K562 (cell line): ENCODE data around the gene ANKRD34A. TPM values are rescaled to one million over a fixed set of nuclear protein-coding genes. Genes with fewer than 3 reads are reported as not detected.
A peak's percentile ranks its signal among the peaks of the same experiment; 100 is the strongest.

Experiments used
- BDP1 ChIP-seq: IDR thresholded peaks from 3 replicates; pipeline ENCODE4 v1.6.1; 2011; ENCODE audit not compliant: insufficient read length, insufficient read depth
- CHD4 ChIP-seq: fragments of 200-600 bp; sonication (generic); IDR thresholded peaks from 3 replicates; pipeline ENCODE4 v1.6.1; 2012; ENCODE audit warnings: low read depth, mild to moderate bottlenecking, mixed read lengths, low read length, inconsistent platforms; ENCODE audit not compliant: insufficient read depth, insufficient replicate concordance, poor library complexity, severe bottlenecking
- HNRNPLL ChIP-seq: fragments of 200-400 bp; formaldehyde crosslinking; IDR thresholded peaks from 2 replicates; pipeline ENCODE4 v1.6.1; 2017; ENCODE audit warnings: low read length, low read depth, mild to moderate bottlenecking; ENCODE audit not compliant: poor library complexity, severe bottlenecking
- IRF2 ChIP-seq: sonication (generic); formaldehyde crosslinking; IDR thresholded peaks from 2 replicates; pipeline ENCODE4 v1.8.1; 2022; ENCODE audit warnings: mild to moderate bottlenecking, missing genetic modification reagents
- NCOA2 ChIP-seq, 2 experiments: fragments of 450-650 bp; IDR thresholded peaks; 2 replicates each; pipeline ENCODE4 v1.6.1; 2018; ENCODE audit warnings: mild to moderate bottlenecking in 2 of 2, moderate library complexity in 1 of 2; ENCODE audit not compliant: partially characterized antibody in 2 of 2
- POLR3A ChIP-seq: IDR thresholded peaks from 2 replicates; pipeline ENCODE4 v1.6.1; 2011; ENCODE audit warnings: borderline replicate concordance, mild to moderate bottlenecking, moderate library complexity; ENCODE audit not compliant: insufficient read length, insufficient read depth; ENCODE audit errors: extremely low read depth
- SRSF3 ChIP-seq: fragments of 200-400 bp; formaldehyde crosslinking; IDR thresholded peaks from 2 replicates; pipeline ENCODE4 v1.6.1; 2016; ENCODE audit warnings: mild to moderate bottlenecking, low read length, moderate library complexity; ENCODE audit not compliant: insufficient read depth
- ZNF12 ChIP-seq: sonication (generic); formaldehyde crosslinking; IDR thresholded peaks from 2 replicates; pipeline ENCODE4 v1.4.0; 2020; ENCODE audit warnings: mild to moderate bottlenecking, missing genetic modification reagents
- ZNF143 ChIP-seq: sonication (generic); formaldehyde crosslinking; IDR thresholded peaks from 2 replicates; pipeline ENCODE4 v1.9.0; 2022; ENCODE audit warnings: mild to moderate bottlenecking, missing genetic modification reagents
- ZNF408 ChIP-seq: fragments of 250-450 bp; sonication (Bioruptor Pico); IDR thresholded peaks from 2 replicates; pipeline ENCODE4 v1.4.0; 2020; ENCODE audit warnings: low read depth, mild to moderate bottlenecking, moderate library complexity
- ZNF444 ChIP-seq: fragments of 250-450 bp; sonication (Bioruptor Pico); IDR thresholded peaks from 2 replicates; pipeline ENCODE4 v1.4.0; 2020; ENCODE audit warnings: mild to moderate bottlenecking, moderate library complexity
- polyA plus RNA-seq, 8 experiments: library from polyadenylated mRNA; depleted of rRNA in 4 of 8; stranded (reverse) in 5 of 8; unstranded in 3 of 8; fragments of >200 nt; fragmentation: Nextera tagmentation in 2 of 8; fragmentation: Illumina TruSeq in 1 of 8; extraction: Ambion mirVana in 2 of 8; extraction: Trizol in 1 of 8; gene quantifications; 2 replicates each; pipeline versions ENCODE4 v1.2.1 to v1.2.3, GENCODE V29; 2011 to 2014; ENCODE audit warnings: inconsistent platforms in 1 of 8, missing spikeins in 1 of 8
- total RNA-seq, 7 experiments: library from RNA; depleted of rRNA in 6 of 7; stranded (reverse); fragments of >200 nt in 6 of 7; fragmentation: Illumina TruSeq in 2 of 7; extraction: Trizol in 2 of 7; gene quantifications; 2 replicates each; pipeline versions ENCODE4 v1.2.1 to v1.2.3, GENCODE V29; 2011 to 2021; ENCODE audit warnings: low replicate concordance in 1 of 7
- TF ChIP-seq, protein P1 (sequence below): fragments of 250-450 bp; sonication (Bioruptor Pico); IDR thresholded peaks from 2 replicates; pipeline ENCODE4 v1.8.0; 2022; ENCODE audit warnings: inconsistent platforms, mild to moderate bottlenecking, moderate library complexity, borderline replicate concordance
- TF ChIP-seq, protein P2 (sequence below): sonication (generic); formaldehyde crosslinking; IDR thresholded peaks from 2 replicates; pipeline ENCODE4 v1.8.1; 2023; ENCODE audit warnings: missing genetic modification reagents, mild to moderate bottlenecking, borderline replicate concordance
- TF ChIP-seq, protein P3 (sequence below): fragments of 250-450 bp; sonication (Bioruptor Pico); IDR thresholded peaks from 2 replicates; pipeline ENCODE4 v1.5.0; 2020; ENCODE audit warnings: mild to moderate bottlenecking
- TF ChIP-seq, protein P4 (sequence below): fragments of 250-450 bp; sonication (Bioruptor Pico); IDR thresholded peaks from 2 replicates; pipeline ENCODE4 v1.5.0; 2021; ENCODE audit warnings: mild to moderate bottlenecking, borderline replicate concordance

ANKRD34A gene
- total and polyA plus RNA-seq, 9 of the 15 experiments (the other 6 are each of a cell fraction or from before 2014, with no cell fraction given) = 0.06 to 1.6 (median 0.43) TPM

DNA sequence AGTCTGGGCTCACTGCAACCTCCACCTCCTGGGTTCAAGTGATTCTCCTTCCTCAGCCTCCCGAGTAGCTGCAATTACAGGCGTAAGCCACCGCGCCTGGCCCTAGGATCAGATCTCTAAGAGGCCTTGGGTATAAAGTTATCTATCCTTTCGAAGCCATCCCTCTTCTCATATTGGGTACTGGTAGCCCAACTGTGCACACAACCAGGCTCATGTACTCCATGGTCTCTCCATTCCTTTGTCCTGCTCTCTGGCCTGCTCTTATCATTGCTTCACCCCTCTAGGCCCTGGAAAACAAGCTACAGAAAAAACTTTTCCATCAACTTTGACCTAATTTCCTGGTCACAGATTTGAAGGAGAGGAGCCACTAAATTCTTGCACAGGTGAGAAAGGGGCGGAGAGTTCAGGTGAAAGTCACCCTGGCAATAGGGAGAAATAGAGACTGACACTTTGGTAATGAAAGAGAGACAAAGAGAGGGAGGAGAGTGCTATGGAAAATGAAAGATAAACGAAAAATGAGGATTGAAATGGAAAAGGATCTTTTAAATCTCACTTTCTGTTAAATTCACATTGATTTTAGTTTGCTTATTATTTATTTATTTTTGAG is 26.0 kb upstream of the ANKRD34A start (continued):
- TF ChIP-seq, protein P1, sequence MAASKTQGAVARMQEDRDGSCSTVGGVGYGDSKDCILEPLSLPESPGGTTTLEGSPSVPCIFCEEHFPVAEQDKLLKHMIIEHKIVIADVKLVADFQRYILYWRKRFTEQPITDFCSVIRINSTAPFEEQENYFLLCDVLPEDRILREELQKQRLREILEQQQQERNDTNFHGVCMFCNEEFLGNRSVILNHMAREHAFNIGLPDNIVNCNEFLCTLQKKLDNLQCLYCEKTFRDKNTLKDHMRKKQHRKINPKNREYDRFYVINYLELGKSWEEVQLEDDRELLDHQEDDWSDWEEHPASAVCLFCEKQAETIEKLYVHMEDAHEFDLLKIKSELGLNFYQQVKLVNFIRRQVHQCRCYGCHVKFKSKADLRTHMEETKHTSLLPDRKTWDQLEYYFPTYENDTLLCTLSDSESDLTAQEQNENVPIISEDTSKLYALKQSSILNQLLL (CRISPR knock-in tag) = no peak
- TF ChIP-seq ZNF143 (CRISPR knock-in tag) (no peak), CHD4 (no peak), ZNF408 (CRISPR knock-in tag) (no peak), SRSF3 (no peak), HNRNPLL (no peak), IRF2 (CRISPR knock-in tag) (no peak), BDP1 (no peak), ZNF12 (CRISPR knock-in tag) (no peak), ZNF444 (CRISPR knock-in tag) (peak; percentile 68; the same call in 1 of the 2 replicates), POLR3A (no peak), NCOA2 (IDR thresholded peaks at IDR 0.05; ENCODE audit: partially characterized antibody in 2 of 2) (no peak)
- TF ChIP-seq, protein P2, sequence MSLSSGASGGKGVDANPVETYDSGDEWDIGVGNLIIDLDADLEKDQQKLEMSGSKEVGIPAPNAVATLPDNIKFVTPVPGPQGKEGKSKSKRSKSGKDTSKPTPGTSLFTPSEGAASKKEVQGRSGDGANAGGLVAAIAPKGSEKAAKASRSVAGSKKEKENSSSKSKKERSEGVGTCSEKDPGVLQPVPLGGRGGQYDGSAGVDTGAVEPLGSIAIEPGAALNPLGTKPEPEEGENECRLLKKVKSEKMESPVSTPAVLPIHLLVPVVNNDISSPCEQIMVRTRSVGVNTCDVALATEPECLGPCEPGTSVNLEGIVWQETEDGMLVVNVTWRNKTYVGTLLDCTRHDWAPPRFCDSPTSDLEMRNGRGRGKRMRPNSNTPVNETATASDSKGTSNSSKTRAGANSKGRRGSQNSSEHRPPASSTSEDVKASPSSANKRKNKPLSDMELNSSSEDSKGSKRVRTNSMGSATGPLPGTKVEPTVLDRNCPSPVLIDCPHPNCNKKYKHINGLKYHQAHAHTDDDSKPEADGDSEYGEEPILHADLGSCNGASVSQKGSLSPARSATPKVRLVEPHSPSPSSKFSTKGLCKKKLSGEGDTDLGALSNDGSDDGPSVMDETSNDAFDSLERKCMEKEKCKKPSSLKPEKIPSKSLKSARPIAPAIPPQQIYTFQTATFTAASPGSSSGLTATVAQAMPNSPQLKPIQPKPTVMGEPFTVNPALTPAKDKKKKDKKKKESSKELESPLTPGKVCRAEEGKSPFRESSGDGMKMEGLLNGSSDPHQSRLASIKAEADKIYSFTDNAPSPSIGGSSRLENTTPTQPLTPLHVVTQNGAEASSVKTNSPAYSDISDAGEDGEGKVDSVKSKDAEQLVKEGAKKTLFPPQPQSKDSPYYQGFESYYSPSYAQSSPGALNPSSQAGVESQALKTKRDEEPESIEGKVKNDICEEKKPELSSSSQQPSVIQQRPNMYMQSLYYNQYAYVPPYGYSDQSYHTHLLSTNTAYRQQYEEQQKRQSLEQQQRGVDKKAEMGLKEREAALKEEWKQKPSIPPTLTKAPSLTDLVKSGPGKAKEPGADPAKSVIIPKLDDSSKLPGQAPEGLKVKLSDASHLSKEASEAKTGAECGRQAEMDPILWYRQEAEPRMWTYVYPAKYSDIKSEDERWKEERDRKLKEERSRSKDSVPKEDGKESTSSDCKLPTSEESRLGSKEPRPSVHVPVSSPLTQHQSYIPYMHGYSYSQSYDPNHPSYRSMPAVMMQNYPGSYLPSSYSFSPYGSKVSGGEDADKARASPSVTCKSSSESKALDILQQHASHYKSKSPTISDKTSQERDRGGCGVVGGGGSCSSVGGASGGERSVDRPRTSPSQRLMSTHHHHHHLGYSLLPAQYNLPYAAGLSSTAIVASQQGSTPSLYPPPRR = no peak
- TF ChIP-seq, protein P3, sequence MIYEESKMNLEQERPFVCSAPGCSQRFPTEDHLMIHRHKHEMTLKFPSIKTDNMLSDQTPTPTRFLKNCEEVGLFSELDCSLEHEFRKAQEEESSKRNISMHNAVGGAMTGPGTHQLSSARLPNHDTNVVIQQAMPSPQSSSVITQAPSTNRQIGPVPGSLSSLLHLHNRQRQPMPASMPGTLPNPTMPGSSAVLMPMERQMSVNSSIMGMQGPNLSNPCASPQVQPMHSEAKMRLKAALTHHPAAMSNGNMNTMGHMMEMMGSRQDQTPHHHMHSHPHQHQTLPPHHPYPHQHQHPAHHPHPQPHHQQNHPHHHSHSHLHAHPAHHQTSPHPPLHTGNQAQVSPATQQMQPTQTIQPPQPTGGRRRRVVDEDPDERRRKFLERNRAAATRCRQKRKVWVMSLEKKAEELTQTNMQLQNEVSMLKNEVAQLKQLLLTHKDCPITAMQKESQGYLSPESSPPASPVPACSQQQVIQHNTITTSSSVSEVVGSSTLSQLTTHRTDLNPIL (CRISPR knock-in tag) = no peak; the same call in 1 of the 2 replicates
- TF ChIP-seq, protein P4, sequence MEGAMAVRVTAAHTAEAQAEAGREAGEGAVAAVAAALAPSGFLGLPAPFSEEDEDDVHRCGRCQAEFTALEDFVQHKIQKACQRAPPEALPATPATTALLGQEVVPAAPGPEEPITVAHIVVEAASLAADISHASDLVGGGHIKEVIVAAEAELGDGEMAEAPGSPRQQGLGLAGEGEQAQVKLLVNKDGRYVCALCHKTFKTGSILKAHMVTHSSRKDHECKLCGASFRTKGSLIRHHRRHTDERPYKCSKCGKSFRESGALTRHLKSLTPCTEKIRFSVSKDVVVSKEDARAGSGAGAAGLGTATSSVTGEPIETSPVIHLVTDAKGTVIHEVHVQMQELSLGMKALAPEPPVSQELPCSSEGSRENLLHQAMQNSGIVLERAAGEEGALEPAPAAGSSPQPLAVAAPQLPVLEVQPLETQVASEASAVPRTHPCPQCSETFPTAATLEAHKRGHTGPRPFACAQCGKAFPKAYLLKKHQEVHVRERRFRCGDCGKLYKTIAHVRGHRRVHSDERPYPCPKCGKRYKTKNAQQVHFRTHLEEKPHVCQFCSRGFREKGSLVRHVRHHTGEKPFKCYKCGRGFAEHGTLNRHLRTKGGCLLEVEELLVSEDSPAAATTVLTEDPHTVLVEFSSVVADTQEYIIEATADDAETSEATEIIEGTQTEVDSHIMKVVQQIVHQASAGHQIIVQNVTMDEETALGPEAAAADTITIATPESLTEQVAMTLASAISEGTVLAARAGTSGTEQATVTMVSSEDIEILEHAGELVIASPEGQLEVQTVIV (CRISPR knock-in tag) = no peak
